Measurements from ENCODE around the gene SMIM20. TPM values are rescaled to one million over a fixed set of nuclear protein-coding genes. Genes with fewer than 3 reads are reported as not detected.
"Not testable (repeated sequence)": the region's sequence is repeated elsewhere in the genome, so short reads cannot be mapped to it uniquely, and the experiment has no call there.

SMIM20 gene
- polyA plus RNA-seq, 12 donors: 29.0 to 61.4 (median 45.5) TPM; not detected in 1

GRCh38 chr4:25888781-25889180, 25.2 kb upstream of the SMIM20 start:
- DNase-seq: no peak

GRCh38 chr4:25889589-25890503, 24.2 kb upstream of the SMIM20 start:
- DNase-seq: no peak

- no peak for DNase-seq
Observed at GRCh38 chr4:25890571-25891485, 23.2 kb upstream of the SMIM20 start.

- no peak for DNase-seq
Observed at GRCh38 chr4:25892796-25893195, 21.2 kb upstream of the SMIM20 start.

- no peak for DNase-seq
Observed at GRCh38 chr4:25896776-25897539, 17.1 kb upstream of the SMIM20 start.

GRCh38 chr4:25900310-25900709, 13.7 kb upstream of the SMIM20 start:
- no peak for DNase-seq

GRCh38 chr4:25901030-25901430, 13.0 kb upstream of the SMIM20 start:
- no peak for DNase-seq

- no peak for DNase-seq
Observed at GRCh38 chr4:25903900-25904747, 9.9 kb upstream of the SMIM20 start.

- no peak for DNase-seq
Observed at GRCh38 chr4:25904748-25905082, 9.3 kb upstream of the SMIM20 start.

GRCh38 chr4:25905371-25905770, 8.6 kb upstream of the SMIM20 start:
- no peak for DNase-seq

GRCh38 chr4:25906113-25906512, 7.9 kb upstream of the SMIM20 start:
- DNase-seq: not testable (repeated sequence)

- no peak for DNase-seq
Observed at GRCh38 chr4:25908491-25908901, 5.5 kb upstream of the SMIM20 start.

- no peak for DNase-seq
Observed at GRCh38 chr4:25911356-25911755, 2.7 kb upstream of the SMIM20 start.

- no peak for DNase-seq
Observed at GRCh38 chr4:25913056-25913850, 767 bp upstream of the SMIM20 start.

GRCh38 chr4:25914670-25915352, 791 bp downstream of the SMIM20 start:
- no peak for DNase-seq

- peak; percentile 72 for DNase-seq
Observed at GRCh38 chr4:25915353-25915705, 1.3 kb downstream of the SMIM20 start.

- DNase-seq: no peak
Observed at GRCh38 chr4:25916870-25917269, 2.9 kb downstream of the SMIM20 start.

- no peak for DNase-seq
Observed at GRCh38 chr4:25919676-25920075, 5.7 kb downstream of the SMIM20 start.

GRCh38 chr4:25921922-25922321, 7.9 kb downstream of the SMIM20 start:
- no peak for DNase-seq

Data from muscle of arm (tissue), 12 donors.